ENCODE data around the gene MOB4. TPM values are rescaled to one million over a fixed set of nuclear protein-coding genes. Genes with fewer than 3 reads are reported as not detected.
"Not testable (repeated sequence)": the region's sequence is repeated elsewhere in the genome, so short reads cannot be mapped to it uniquely, and the experiment has no call there.

The MOB4 gene
- total RNA-seq, result 13.7 TPM

DNA sequence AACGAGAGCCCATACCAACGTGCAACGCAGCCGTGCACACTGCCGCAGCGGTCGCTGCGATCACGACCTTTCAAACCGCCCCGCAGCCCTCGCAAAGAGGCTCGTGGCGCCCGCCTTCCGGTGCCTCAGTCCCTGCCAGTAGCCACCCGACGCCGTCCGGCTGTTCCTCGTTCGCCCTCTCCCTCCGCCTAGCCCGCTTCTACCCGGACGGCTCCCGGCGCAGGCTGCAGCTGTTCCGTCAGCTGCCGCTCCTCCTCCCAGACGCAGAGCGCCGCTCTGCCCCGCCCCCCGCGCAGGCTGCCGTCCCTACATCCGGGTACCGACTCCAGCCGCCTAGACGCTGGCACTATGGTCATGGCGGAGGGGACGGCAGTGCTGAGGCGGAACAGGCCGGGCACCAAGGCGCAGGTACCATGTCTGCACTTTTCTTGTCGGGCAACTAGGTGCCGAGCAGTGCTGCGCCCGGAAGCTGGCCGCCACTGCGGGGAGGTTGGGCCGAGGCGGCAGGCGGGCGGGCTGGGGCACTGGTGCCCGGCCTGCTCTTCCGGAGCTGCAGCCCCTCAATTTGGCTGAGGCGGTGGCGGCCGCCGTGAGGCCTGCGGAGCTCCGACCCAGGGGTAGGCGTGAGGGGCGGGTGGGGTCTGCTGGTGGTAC lies at the start of gene MOB4:
MOB4 (plus strand) TSS at position 328 of the 654 bp plus-strand sequence; CDS start at position 349, 21 bp downstream.
- peak; percentile 89 to 96 (median 96) for DNase-seq (ENCODE audit: low read depth in 2 of 3, low spot score in 2 of 3)

DNA sequence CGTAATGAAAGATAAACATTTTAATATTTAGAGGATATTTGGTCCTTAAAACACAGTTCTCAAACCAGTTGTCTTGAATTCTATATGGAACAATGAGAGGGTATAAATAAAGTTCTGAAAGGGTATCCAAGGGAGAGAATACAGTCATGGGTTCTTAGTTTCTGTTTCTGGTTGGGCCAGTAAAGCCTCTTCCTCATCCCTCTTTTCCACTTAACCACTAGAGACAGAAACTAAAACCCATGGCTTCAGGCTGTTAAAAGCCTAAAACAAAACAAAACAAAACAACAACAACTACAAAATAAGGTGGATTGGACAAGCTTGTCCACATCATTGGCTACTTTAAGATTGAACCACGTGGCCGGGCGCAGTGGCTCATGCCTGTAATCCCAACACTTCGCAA lies 43.7 kb upstream of the MOB4 start:
- DNase-seq (ENCODE audit: low read depth in 2 of 3, low spot score in 2 of 3), result no peak

- no peak for DNase-seq (ENCODE audit: low read depth in 2 of 3, low spot score in 2 of 3)
These were observed 38.1 kb upstream of the MOB4 start for GRCh38 chr2:197477797-197478196.

DNA sequence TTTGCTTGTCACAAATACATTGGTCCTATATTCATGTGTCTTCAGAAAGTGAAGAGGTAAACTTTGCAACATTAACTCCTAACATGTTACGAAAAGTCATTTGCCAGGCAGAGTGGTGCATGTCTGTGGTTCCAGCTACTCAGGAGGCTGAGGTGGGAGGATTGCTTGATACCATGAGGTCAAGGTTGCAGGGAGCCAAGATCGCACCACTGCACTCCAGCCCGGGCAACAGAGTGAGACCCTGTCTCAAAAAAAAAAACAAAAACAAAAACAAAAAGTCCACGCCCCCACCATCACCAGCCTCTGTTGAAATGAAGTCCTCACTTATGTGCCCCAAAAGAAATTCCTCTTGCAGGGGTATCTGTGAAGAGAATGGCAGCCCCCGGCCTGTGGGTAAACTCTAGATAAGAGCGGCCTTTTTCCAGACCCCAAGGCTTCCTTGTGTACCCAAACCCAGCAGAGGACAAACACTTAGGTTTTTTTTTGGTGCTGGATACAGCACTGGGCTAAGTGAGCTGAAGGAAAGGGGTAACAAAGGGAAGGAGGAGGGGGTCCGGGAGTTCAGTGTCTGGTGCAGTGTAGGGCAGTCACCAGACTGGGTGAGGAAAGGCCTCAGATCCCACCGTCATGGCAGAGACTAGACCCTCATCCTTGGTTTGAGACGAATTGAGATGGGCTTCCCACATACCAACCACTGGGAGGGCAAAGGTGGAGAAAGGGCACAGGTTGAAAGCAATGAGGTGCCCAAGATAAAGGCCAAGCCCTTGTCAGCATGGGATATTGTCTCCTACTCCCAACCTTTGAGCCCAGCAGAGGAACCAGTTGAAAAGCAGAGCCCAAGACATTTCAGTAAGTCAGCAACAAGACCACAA lies 35.5 kb upstream of the MOB4 start:
- DNase-seq (ENCODE audit: low read depth in 2 of 3, low spot score in 2 of 3), result no peak

DNA sequence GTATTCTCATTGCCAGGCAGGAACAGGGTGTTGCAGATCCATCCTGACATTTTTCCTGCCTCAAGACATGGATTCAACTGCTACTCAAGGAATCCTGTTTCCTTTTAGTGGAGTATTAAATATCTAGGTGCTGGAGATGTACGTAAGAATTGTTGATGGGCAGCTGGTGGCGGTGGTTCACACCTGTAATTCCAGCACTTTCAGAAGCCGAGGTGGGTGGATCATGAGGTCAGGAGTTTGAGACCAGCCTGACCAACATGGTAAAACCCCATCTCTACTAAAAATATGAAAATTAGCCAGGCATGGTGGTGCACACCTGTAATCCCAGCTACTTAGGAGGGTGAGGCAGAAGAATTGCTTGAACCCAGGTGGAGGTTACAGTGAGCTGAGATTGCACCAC lies 31.6 kb upstream of the MOB4 start:
- not testable (repeated sequence) for DNase-seq (ENCODE audit: low read depth in 2 of 3, low spot score in 2 of 3)

GRCh38 chr2:197486175-197486574 lies 29.7 kb upstream of the MOB4 start:
- DNase-seq (ENCODE audit: low read depth in 2 of 3, low spot score in 2 of 3), result no peak

DNA sequence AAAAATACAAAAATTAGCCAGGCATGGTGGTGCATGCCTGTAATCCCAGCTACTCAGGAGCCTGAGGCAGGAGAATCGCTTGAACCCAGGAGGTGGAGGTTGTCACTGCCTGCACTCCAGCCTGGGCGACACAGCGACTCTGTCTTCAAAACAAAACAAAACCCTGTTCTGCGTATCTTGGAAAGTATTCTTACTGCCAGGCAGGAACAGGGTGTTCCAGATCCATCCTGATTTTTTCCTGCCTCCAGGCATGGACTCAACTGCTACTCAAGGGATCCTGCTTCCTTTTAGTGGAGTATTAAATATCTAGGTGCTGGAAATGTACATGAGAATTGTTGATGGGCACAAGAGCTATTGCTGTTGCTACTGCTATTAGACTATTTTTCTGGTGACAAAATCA lies 28.5 kb upstream of the MOB4 start:
- no peak for DNase-seq (ENCODE audit: low read depth in 2 of 3, low spot score in 2 of 3)

- no peak for DNase-seq (ENCODE audit: low read depth in 2 of 3, low spot score in 2 of 3)
These were observed 20.3 kb upstream of the MOB4 start for GRCh38 chr2:197495433-197496134.

- no peak for DNase-seq (ENCODE audit: low read depth in 2 of 3, low spot score in 2 of 3)
These were observed 19.2 kb upstream of the MOB4 start for GRCh38 chr2:197496695-197497094.

DNA sequence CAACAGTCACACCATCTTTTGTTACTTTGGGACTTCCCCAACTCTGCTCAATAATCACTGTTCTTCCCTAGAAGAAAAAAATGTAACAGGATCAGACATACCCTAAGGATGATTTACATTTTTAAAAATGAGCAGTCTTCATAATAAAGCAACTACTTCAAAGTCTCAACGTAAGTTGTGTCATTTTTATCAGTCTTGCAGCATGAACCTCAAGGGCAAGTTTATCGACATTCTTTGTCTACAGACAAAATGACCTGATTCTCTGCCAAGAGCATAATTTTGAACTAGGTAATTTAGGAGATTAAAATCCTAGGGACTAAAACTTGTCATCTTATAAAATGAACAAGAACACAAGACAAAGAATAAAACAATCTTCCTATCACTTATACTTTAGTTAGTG lies 18.5 kb upstream of the MOB4 start:
- DNase-seq (ENCODE audit: low read depth in 2 of 3, low spot score in 2 of 3), result no peak

GRCh38 chr2:197498235-197498936 lies 17.5 kb upstream of the MOB4 start:
- DNase-seq (ENCODE audit: low read depth in 2 of 3, low spot score in 2 of 3), result no peak

DNA sequence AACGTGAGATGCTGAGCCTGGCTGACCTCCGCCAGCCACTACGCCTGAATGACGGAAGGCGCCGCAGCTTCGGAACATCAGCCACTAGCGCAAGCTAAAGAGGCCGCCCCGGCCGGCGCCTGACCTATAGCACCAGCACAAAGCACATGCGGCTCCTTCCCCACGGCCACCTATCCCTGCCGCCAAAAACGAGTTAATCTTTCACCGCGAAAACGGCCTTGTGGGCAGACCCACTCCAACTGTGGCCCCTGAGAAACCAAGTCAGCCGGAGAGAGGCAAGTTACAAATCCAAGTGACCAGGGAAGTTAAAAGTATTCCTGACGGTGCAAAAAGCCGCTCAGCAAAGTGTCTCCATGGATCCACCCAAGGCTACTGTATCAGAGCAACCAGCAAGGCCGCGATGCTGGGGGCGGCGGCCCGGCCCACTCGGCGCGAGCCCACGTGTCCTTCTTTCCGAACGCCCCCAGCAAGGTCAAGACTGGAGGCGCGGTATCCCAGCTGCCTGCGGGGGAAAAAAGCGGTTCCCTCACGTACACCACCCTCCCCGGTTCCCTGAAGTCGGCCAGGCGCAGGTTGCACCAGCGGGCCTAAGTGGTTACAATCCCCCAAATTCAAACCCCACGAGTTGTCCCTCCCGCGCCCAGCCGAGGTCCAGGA lies 16.8 kb upstream of the MOB4 start:
- DNase-seq (ENCODE audit: low read depth in 2 of 3, low spot score in 2 of 3), result peak; percentile 7 to 56 (median 42)

DNA sequence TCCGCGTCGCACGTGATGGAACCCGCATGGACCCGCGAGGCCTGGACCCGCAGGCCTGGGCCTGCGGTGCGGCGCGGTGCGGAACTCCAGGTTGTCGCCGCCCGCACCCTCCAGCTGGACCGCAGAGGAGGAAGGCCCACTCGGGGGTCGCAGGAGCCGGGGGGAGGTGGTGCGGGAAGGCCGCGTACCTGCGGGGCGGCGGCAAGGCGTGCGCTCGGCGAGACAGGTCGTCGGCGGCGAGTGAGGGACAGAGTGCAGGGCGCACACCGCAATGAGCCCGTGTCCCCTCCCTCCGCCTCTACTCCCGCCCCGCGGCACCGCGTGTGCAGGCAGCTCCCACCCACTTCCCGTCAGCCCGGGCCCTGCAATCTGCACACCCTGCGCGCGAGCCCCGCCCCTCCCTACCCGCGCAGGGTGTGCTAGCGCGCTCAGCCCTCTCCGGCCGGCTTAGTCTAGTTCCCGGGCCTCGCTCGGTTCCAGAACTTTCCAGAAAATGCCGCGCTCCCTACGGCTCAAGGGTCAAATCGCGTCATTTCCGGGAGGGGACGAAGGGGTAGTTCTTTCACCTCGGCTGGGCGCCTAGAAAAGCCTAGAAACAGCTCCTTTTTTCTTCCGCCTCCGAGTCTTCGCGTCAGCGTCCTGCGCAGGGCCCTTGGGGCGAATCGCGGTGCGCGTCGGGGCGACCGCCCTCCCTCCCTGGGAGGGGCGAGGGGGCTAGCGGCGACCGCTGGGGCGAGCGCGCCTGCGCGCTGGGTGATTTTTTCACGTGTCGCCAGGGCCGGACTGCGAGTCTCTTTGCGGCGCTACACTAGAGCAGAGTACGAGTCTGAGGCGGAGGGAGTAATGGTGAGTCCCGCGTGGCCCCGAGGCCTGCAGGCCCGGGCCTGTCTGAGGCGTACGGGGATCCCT lies 16.0 kb upstream of the MOB4 start, which contains the start of the genes HSPD1 and HSPE1:
HSPD1 (minus strand) TSS at position 247 of the 909 bp plus-strand sequence. CDS start 992 bp downstream, outside the sequence.
HSPE1 (plus strand) TSS at position 786 of the 909 bp plus-strand sequence; CDS start at position 844, 58 bp downstream.
- DNase-seq (ENCODE audit: low read depth in 2 of 3, low spot score in 2 of 3), result peak; percentile 95 to 100 (median 100)

GRCh38 chr2:197500503-197501131 lies 15.2 kb upstream of the MOB4 start:
- peak in 2 of 3 donors; percentile 11 to 14 for DNase-seq (ENCODE audit: low read depth in 2 of 3, low spot score in 2 of 3)

DNA sequence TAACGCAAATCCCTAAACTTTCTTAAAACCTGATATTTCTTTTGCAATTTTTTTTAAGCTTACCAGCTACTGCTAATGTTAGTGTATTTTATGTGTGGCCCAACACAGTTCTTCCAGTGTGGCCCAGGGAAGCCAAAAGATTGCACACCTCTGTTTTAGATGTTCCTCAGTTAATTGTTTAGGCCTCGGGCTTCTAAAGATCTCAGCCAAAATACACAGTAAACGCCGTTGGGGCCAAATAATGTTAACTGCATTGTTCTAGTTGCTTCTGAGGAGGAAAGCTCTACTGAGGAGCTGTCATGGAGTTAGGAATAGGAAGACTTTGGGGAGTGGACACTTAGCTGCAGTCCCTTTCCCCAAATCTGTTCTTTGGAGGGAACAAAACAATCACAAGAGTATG lies 13.7 kb upstream of the MOB4 start:
- no peak for DNase-seq (ENCODE audit: low read depth in 2 of 3, low spot score in 2 of 3)

- no peak for DNase-seq (ENCODE audit: low read depth in 2 of 3, low spot score in 2 of 3)
These were observed 13.2 kb upstream of the MOB4 start for GRCh38 chr2:197502685-197503084.

GRCh38 chr2:197504000-197504399 lies 11.9 kb upstream of the MOB4 start:
- DNase-seq (ENCODE audit: low read depth in 2 of 3, low spot score in 2 of 3), result no peak

GRCh38 chr2:197504512-197504911 lies 11.4 kb upstream of the MOB4 start:
- no peak for DNase-seq (ENCODE audit: low read depth in 2 of 3, low spot score in 2 of 3)

Measured in hematopoietic multipotent progenitor cell (in vitro differentiated cells).